ENCODE data around the gene WFDC11.
"Not testable (repeated sequence)": the region's sequence is repeated elsewhere in the genome, so short reads cannot be mapped to it uniquely, and the experiment has no call there.

Gene WFDC11

DNA sequence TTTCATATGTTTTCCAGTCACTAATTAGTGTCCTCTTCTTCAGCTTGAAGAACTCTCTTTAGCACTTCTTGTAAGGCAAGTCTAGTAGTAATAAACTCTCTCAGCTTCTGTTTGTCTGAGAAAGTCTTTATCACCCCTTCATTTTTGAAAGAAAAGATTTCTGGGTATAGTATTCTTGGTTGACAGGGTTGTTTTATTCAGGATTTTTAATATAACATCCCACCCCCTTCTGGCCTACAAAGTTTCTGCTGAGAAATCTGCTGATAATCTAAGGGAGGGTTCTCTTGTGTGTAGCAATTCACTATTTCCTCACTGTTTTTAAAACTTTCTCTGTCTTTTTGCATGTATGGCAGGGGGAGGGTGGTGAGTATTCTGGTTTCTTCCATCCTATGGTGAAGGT is 9.6 kb upstream of the WFDC11 start:
- DNase-seq (ENCODE audit: low spot score): no peak
- no peak for TF ChIP-seq CTCF (IDR thresholded peaks at IDR 0.05; ENCODE audit: extremely low read depth, missing control alignments)

DNA sequence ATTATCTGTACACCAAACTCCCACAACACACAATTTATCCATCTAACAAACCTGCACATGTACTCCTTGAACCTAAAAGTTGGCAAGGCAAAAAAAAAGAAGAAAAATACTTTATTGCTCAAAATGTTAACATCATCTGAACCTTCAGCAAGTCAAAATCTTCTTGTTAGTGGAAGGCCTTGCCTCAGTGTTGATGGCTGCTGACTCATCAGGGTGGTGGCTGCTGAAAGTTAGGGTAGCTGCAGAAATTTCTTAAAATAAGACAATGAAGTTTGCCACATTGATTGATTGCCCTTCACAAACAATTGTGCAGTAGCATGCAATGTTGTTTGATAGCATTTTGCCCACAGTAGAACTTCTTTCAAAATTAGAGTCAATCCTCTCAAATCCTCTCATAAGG is 2.7 kb upstream of the WFDC11 start:
- no peak for DNase-seq (ENCODE audit: low spot score)
- no peak for TF ChIP-seq CTCF (IDR thresholded peaks at IDR 0.05; ENCODE audit: extremely low read depth, missing control alignments)

- not testable (repeated sequence) for DNase-seq (ENCODE audit: low spot score)
Observed at GRCh38 chr20:45657038-45657437, 13.0 kb downstream of the WFDC11 start.

DNA sequence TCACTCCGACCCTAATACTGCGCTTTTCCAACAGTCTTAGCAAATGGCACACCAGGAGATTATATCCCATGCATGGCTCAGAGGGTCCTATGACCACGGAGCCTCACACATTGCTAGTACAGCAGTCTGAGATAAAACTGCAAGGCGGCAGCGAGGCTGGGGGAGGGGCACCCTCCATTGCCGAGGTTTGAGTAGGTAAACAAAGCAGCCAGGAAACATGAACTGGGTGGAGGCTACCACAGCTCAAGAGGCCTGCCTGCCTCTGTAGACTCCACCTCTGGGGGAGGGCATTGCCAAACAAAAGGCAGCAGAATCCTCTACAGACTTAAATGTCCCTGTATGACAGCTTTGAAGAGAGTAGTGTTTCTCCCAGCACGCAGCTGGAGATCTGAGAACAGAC is 18.3 kb downstream of the WFDC11 start:
- not testable (repeated sequence) for DNase-seq (ENCODE audit: low spot score)

DNA sequence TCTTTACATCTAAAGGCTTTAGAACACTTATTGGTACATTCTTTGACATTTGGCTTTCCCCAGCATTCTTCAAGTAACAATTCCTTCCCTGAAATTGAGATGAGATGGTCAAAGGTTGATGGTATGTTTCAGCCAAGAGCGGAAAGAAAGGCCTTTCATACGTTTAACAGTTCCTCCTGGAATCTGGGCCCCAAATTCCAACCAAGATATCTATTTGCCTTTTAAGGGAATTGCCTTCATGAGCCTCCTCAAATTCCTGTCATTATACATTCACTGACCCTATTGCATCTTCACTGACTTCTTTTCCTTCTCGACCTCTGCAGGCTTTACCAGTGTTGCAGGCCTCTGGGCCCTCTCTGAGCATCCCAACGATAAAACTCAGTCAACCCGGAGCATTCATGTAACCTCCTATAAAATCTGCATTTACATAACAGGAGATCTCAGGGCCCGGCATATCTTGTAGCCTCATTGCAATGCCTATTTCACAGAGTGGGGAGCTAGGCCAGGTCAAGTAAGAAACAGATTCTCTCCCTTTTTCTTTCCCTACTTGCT is 20.7 kb downstream of the WFDC11 start:
- no peak for TF ChIP-seq CTCF (IDR thresholded peaks at IDR 0.05; ENCODE audit: extremely low read depth, missing control alignments)

GRCh38 chr20:45647441-45648050 is 22.5 kb downstream of the WFDC11 start:
- no peak for TF ChIP-seq CTCF (IDR thresholded peaks at IDR 0.05; ENCODE audit: extremely low read depth, missing control alignments)
- no peak for DNase-seq (ENCODE audit: low spot score)

More for the DNA sequence above, 20.7 kb downstream of the WFDC11 start:
- DNase-seq (ENCODE audit: low spot score): no peak

- no peak for TF ChIP-seq CTCF (IDR thresholded peaks at IDR 0.05; ENCODE audit: extremely low read depth, missing control alignments)
- DNase-seq (ENCODE audit: low spot score): no peak
Observed at GRCh38 chr20:45646875-45647274, 23.2 kb downstream of the WFDC11 start.

GRCh38 chr20:45645869-45646268 is 24.2 kb downstream of the WFDC11 start:
- not testable (repeated sequence) for DNase-seq (ENCODE audit: low spot score)

- DNase-seq (ENCODE audit: low spot score): not testable (repeated sequence)
Observed at GRCh38 chr20:45641076-45641475, 29.0 kb downstream of the WFDC11 start.

GRCh38 chr20:45639687-45640086 is 30.4 kb downstream of the WFDC11 start:
- no peak for DNase-seq (ENCODE audit: low spot score)
- no peak for TF ChIP-seq CTCF (IDR thresholded peaks at IDR 0.05; ENCODE audit: extremely low read depth, missing control alignments)

Data from GM20000 (cell line).